Activated naive CD4-positive, alpha-beta T cell treated with anti-CD3 and anti-CD28 coated beads, Interleukin-2, amount 50 U/mL, for 72 hours (primary cell): Measurements from ENCODE around the gene AMPD2. TPM values are rescaled to one million over a fixed set of nuclear protein-coding genes. Genes with fewer than 3 reads are reported as not detected.

Source experiments
- ATAC-seq, 2 donors: fragments of 150-1000 bp; cut with Tn5 transposase; 2 replicates each; pipeline ENCODE4 v1.10.0; 2021; ENCODE audit warnings: mild to moderate bottlenecking in 2 of 2, moderate library complexity in 2 of 2
- DNase-seq, 2 donors: peaks; one replicate each; pipeline ENCODE4 v3.0.0; 2021 to 2022; ENCODE audit warnings: low spot score in 2 of 2
- H3K27ac Mint-ChIP-seq, 2 donors: one replicate each; pipeline ENCODE4 v1.8.0; 2022; ENCODE audit warnings: mild to moderate bottlenecking in 2 of 2, mixed read lengths in 2 of 2
- H3K36me3 Mint-ChIP-seq, 2 donors: one replicate each; pipeline ENCODE4 v1.8.0; 2022; ENCODE audit warnings: mixed read lengths in 2 of 2
- H3K9me3 Mint-ChIP-seq, 2 donors: one replicate each; pipeline ENCODE4 v1.8.0; 2022; ENCODE audit warnings: mixed read lengths in 2 of 2
- total RNA-seq, 2 donors: library from RNA; stranded (reverse); gene quantifications; one replicate each; pipeline ENCODE4 v1.2.3, GENCODE V29; 2022

Gene AMPD2
- 100 to 1,000 TPM in 1 of 2 donors, 10 to 100 TPM in 1; 91.5 to 113 TPM for total RNA-seq

DNA sequence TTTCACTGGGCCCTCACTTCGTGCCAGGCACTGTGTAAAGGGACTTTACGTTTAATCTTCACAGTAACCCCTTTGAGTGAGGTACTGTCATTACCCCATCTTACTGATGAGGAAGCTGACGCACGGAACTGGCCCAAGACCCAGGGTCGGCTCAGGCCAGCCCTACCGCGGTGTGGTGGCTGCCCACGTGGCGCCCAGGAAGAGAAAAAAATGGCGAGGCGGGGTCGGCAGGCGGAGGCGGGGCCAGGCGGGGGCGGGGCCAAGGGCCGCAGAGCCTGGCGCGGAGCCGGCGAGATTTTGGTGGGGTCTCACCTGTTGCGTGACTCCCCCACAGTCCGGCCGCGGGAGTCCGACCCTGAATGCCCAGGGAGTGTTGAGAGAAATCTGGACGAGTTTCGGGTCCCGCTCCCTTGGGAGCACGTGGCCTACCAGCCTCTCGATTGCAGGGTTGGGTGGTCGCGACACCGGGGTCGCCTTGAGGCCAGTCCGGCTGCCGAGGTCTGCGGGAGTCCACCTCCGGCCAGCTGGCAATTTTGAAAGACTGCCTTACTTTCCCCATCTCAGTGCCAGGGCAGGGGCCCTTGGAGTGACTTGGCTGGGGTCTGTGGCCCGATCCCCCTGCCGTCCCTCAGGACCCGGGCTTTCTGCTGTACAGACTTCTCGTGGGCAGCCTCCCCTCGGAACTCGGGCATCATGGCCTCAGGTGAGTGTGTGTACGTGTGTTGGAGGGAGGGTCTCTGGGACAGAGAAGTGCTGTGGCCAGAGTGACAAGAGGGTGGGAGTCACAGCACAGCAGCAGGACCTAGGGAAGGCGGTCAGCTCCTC is at the start of gene AMPD2, which contains the start of gene GNAT2:
AMPD2 (plus strand) TSS at position 262 of the 825 bp plus-strand sequence. CDS start 1,339 bp downstream, outside the sequence.
GNAT2 (minus strand) TSS at position 41 of the 825 bp plus-strand sequence. CDS start 6,746 bp downstream, outside the sequence.
- Mint-ChIP-seq H3K27ac (peak within 1 kb of the TSS; percentile 96 to 97), H3K36me3 (peaks cover 11 to 13% of the 10 kb centered on the region in 2 donors)

GRCh38 chr1:109570414-109570813 is 49.2 kb upstream of the AMPD2 start:
- ATAC-seq, result no peak
- DNase-seq, result no peak
- H3K36me3 Mint-ChIP-seq, result no peaks in the 10 kb centered on the region

More for the DNA sequence above, at the start of gene AMPD2, which contains the start of gene GNAT2:
- peak; percentile 78 to 87 for DNase-seq
- peak; percentile 48 to 80 for ATAC-seq
- H3K9me3 Mint-ChIP-seq, result no peaks in the 10 kb centered on the region

DNA sequence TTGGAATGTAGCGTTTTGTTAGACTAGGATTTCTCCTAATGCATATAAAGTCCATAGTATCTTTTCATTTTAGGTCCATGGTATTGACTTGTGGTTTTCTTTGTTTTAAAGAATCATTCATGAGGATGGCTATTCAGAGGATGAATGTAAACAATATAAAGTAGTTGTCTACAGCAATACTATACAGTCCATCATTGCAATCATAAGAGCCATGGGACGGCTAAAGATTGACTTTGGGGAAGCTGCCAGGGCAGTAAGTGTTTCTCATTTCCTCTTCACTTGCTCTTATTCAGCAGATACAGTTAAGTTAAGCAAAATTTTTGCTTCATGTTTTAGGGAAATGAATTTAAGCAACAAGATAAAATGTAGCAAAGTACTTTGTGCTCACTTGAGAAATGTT is 45.9 kb upstream of the AMPD2 start:
- Mint-ChIP-seq H3K9me3 (no peaks in the 10 kb centered on the region), H3K27ac (no peak overlapping the region), H3K36me3 (no peaks in the 10 kb centered on the region)
- ATAC-seq (no peak), DNase-seq (no peak)

More at GRCh38 chr1:109570414-109570813, 49.2 kb upstream of the AMPD2 start:
- Mint-ChIP-seq H3K9me3 (no peaks in the 10 kb centered on the region), H3K27ac (no peak overlapping the region)

GRCh38 chr1:109578947-109579443 is 40.6 kb upstream of the AMPD2 start:
- ATAC-seq (no peak), DNase-seq (no peak)
- Mint-ChIP-seq H3K27ac (peak overlapping the region in 1 of 2 donors; percentile 68), H3K36me3 (no peaks in the 10 kb centered on the region), H3K9me3 (no peaks in the 10 kb centered on the region)

- ATAC-seq (no peak), DNase-seq (no peak)
- peak overlapping the region in 1 of 2 donors; percentile 68 for H3K27ac Mint-ChIP-seq
- no peaks in the 10 kb centered on the region for H3K9me3 Mint-ChIP-seq
- no peaks in the 10 kb centered on the region for H3K36me3 Mint-ChIP-seq
Measured at GRCh38 chr1:109579491-109579890, 40.1 kb upstream of the AMPD2 start.

- no peak for ATAC-seq
- peaks cover 5 to 11% of the 10 kb centered on the region in 2 donors for H3K36me3 Mint-ChIP-seq
Measured at GRCh38 chr1:109582021-109582420, 37.6 kb upstream of the AMPD2 start.

GRCh38 chr1:109584766-109585165 is 34.9 kb upstream of the AMPD2 start:
- no peak for DNase-seq
- peaks cover 5 to 11% of the 10 kb centered on the region in 2 donors for H3K36me3 Mint-ChIP-seq
- ATAC-seq, result no peak
- no peak overlapping the region for H3K27ac Mint-ChIP-seq
- H3K9me3 Mint-ChIP-seq, result no peaks in the 10 kb centered on the region

More at GRCh38 chr1:109582021-109582420, 37.6 kb upstream of the AMPD2 start:
- DNase-seq, result no peak
- no peak overlapping the region for H3K27ac Mint-ChIP-seq
- no peaks in the 10 kb centered on the region for H3K9me3 Mint-ChIP-seq

GRCh38 chr1:109586055-109586454 is 33.6 kb upstream of the AMPD2 start:
- peak overlapping the region in 1 of 2 donors; percentile 7 for H3K27ac Mint-ChIP-seq
- no peaks in the 10 kb centered on the region for H3K9me3 Mint-ChIP-seq
- peaks cover 5 to 11% of the 10 kb centered on the region in 2 donors for H3K36me3 Mint-ChIP-seq
- DNase-seq (no peak), ATAC-seq (no peak)

DNA sequence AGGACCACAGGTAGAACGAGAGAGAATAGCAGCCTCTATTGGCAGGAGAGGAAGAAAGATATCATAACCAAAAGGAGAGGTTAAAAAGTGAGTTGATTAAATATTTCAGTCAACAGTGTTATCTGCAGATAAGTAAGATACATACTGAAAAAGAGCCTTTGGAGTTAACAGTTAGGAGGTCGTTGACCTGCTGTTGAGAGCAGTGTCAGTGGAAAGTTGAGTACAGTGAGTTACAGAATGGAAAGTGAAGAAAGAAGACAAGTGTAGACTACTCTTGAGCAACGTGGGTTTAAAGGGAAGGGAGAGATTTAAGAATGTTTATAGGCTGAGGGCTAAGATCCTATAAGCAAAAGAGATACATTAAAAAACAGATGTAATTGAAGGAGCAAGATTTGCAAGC is 30.5 kb upstream of the AMPD2 start:
- H3K9me3 Mint-ChIP-seq, result no peaks in the 10 kb centered on the region
- DNase-seq (no peak), ATAC-seq (no peak)
- no peak overlapping the region for H3K27ac Mint-ChIP-seq
- H3K36me3 Mint-ChIP-seq, result peaks cover 5 to 11% of the 10 kb centered on the region in 2 donors

GRCh38 chr1:109589679-109590078 is 30.0 kb upstream of the AMPD2 start:
- DNase-seq (no peak), ATAC-seq (no peak)
- H3K27ac Mint-ChIP-seq, result peak overlapping the region in 1 of 2 donors; percentile 51
- H3K36me3 Mint-ChIP-seq, result peaks cover 5 to 11% of the 10 kb centered on the region in 2 donors
- H3K9me3 Mint-ChIP-seq, result no peaks in the 10 kb centered on the region

DNA sequence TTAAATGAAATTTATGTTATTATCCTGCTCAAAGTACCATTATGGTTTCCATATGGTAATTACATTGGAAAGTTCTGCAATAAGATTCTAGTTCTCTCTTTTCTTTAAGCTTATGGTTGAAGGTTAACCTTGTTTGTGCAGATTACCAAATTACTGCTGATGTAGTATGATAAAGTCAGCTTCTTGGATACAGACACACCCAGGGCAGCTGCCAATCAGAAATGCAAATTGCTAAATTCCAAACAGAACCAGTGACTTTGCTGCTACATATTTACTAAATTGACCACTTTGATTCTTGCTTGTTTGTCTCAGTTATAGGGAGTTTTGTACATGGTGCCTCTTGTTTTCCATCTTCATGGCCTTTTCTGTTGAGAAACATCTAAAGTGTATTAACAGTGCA is 26.7 kb upstream of the AMPD2 start:
- Mint-ChIP-seq H3K9me3 (no peaks in the 10 kb centered on the region), H3K27ac (no peak overlapping the region), H3K36me3 (peaks cover 0 to 6% of the 10 kb centered on the region in 2 donors)
- DNase-seq (no peak), ATAC-seq (no peak)

DNA sequence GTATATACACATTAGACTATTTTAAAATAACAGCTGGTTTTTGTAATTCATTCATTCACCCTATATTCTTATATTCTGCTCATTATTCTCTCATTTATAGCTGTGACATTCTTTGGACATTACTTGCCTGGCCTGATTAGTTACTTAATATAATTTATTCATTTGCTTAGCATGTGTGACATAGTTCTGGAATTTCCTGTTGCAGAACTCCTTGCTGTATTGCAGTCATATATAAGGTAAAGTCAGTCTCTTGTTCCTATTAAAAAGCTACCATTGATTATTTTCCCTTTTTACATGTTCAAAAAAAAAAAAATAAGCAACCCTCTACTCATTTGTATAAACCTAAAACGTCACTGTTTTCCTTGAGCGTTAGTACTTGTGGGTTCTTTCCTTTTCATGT is 24.1 kb upstream of the AMPD2 start:
- DNase-seq (no peak), ATAC-seq (no peak)
- Mint-ChIP-seq H3K9me3 (no peaks in the 10 kb centered on the region), H3K27ac (peak overlapping the region in 1 of 2 donors; percentile 49), H3K36me3 (peaks cover 0 to 6% of the 10 kb centered on the region in 2 donors)

GRCh38 chr1:109598156-109598555 is 21.5 kb upstream of the AMPD2 start:
- H3K36me3 Mint-ChIP-seq, result peaks cover 0 to 6% of the 10 kb centered on the region in 2 donors
- no peak for DNase-seq
- no peaks in the 10 kb centered on the region for H3K9me3 Mint-ChIP-seq
- ATAC-seq, result no peak
- H3K27ac Mint-ChIP-seq, result no peak overlapping the region

DNA sequence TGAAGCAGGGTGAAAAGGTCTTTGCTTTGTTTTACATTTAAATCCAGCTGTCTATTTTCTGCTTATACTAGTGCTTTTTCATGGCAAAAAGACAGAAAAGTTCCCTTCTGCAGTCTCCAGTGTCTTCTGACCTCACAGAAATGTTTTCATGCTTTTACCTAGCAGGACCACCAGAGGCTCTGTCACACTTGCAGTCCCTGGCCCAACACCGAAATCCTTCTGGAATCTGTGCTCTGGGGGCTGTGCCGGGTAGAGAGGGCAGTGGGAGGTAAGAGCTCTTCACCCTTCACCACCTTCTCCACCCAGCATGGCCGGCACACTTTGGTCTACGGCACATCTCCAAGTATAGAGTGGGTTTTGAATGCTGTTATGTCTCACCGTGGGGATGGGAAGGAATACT is 21.0 kb upstream of the AMPD2 start:
- ATAC-seq, result no peak
- no peak for DNase-seq
- Mint-ChIP-seq H3K27ac (peak overlapping the region in 1 of 2 donors; percentile 56), H3K9me3 (no peaks in the 10 kb centered on the region), H3K36me3 (peaks cover 0 to 6% of the 10 kb centered on the region in 2 donors)

GRCh38 chr1:109603229-109603628 is 16.4 kb upstream of the AMPD2 start:
- H3K36me3 Mint-ChIP-seq, result no peaks in the 10 kb centered on the region
- no peak for ATAC-seq

DNA sequence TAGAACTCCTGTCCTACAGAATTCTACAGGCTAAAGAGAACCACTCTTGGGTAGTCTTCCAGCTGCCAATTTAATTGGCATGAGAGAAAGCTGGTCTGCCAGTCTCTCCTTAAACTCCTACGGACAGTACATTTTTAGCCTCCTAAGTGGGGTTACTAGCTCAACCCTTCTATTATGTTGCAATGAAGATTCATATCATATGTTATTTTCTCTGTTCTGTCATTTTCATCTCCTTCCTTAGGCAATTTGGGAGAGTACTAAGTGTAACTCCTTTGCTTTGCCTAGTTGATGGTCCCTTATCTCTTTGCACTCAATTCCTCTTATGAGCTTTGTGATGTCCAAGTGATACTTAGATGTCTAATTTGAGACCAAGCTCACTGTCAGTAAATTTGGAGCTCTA is 14.3 kb upstream of the AMPD2 start:
- H3K27ac Mint-ChIP-seq, result no peak overlapping the region
- ATAC-seq (no peak), DNase-seq (no peak)
- H3K9me3 Mint-ChIP-seq, result no peaks in the 10 kb centered on the region
- H3K36me3 Mint-ChIP-seq, result no peaks in the 10 kb centered on the region

More at GRCh38 chr1:109603229-109603628, 16.4 kb upstream of the AMPD2 start:
- Mint-ChIP-seq H3K27ac (peak overlapping the region in 1 of 2 donors; percentile 17), H3K9me3 (no peaks in the 10 kb centered on the region)
- no peak for DNase-seq

DNA sequence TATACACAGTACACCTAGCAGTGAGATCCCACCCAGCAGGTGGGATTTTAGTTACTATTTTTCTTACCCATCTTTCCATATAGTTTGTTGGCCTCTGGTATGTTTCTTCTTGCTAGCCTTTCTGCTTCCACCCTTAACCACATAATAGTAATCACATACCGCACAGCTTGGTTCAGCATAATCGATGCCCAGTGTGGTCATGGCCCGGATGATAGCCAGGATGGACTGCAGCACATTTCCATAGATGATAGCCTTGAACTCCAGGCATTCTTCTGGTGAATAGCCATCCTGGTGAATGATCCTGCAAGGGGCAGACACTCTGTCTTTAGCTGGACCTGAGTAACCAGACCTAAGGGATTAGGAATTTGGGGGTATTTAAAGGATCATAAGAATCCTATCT is 9.8 kb upstream of the AMPD2 start:
- no peak overlapping the region for H3K27ac Mint-ChIP-seq
- ATAC-seq, result no peak

More for the DNA sequence above, 9.8 kb upstream of the AMPD2 start:
- DNase-seq, result no peak
- no peaks in the 10 kb centered on the region for H3K9me3 Mint-ChIP-seq
- H3K36me3 Mint-ChIP-seq, result no peaks in the 10 kb centered on the region
